GM18867 (cell line): ENCODE results near the gene AFAP1L1.
"Not testable (repeated sequence)": the region's sequence is repeated elsewhere in the genome, so short reads cannot be mapped to it uniquely, and the experiment has no call there.

Source experiments
- ATAC-seq: cut with Tn5 transposase; IDR thresholded peaks from one replicate; pipeline ENCODE4 v1.9.1; 2021; ENCODE audit warnings: mild to moderate bottlenecking, moderate library complexity; ENCODE audit not compliant: unreplicated experiment

Gene AFAP1L1

DNA sequence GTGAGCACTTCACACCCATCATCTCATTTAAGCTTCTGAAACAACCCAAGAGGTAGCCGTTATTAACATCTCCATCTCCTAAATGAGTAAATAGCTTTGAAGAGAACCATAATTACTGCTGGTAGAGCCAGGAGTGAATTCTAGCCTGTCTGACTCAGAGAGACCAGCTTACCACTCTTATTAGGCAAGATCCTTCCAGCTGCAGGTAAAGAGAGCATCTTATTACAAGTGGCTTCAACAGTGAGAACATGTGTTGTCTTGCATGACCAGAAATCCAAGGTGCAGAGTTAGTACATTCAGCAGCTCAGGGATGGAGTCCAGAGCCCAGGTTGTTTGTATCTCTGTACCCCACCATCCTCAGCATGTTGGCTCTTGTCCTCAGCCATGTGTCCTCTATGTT, 10.9 kb upstream of the AFAP1L1 start:
- ATAC-seq: no peak

- ATAC-seq: no peak
Measured at GRCh38 chr5:149261246-149261645, 10.4 kb upstream of the AFAP1L1 start.

DNA sequence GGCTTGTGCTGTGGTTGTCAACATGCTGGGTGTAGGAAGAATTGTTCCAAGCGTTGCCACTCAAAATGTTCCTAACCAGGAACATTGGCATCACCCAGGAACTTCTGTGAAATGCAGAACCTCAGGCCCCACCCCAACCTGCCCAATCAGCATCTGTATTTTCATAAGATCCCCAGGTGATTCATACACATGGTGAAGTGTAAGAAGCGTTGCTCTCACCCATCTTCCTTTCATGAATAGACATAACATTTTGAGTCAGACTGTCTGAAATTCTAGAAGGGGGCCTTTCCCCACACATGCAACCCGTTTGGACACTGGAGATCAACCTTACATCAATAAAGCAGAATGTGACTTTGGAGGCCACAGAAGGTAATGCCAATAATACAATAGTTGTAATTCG, 9.3 kb upstream of the AFAP1L1 start:
- ATAC-seq: no peak

DNA sequence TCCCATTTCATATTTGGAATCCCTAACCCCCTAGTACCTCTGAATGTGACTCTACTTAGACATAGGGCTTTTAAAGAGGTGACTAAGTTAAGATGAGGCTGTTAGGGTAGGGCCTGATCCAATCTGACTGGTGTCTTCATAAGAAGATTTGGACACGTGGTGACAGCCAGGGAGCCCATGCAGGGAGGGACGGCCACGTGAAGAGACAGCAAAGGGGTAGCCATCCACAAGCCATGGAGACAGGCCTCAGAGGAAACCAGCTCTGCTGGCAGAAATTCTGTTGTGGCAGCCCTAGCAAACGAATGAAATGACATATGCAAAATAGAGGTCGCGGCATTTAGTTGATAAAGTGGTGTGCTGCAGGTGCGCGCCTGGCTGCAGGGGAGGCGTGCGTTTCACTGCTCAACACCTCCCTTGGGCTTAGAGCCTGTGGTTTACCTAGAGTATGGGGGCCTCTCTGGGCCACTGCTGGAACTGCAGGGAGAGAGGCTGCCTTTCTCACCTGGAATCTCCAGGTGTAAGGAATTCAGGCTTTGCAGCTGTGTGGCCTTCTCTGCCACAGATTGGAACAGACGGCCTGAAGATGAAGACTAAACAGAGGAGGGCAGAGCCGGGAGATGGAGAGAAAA, 7.1 kb upstream of the AFAP1L1 start:
- peak; percentile 99 for ATAC-seq

DNA sequence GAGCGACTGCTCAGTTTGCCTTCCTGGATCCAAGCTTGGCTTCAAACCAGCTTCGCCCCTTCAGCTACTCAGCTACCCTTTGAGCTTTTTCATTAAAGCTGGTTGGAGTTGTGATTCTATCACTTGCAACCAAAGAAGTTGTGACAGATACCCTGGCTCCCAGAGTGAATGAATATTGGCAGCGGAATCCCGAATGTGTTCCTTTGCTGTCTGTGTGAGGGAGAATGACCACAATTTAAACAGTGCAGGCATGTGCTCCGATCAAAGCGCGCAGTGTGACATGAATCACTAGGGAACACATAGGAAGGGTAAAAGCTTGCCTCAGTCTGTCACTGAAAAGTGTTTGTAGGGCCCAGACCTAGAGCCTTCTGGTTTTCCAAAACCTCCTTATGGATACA, 6.6 kb upstream of the AFAP1L1 start:
- ATAC-seq: no peak

DNA sequence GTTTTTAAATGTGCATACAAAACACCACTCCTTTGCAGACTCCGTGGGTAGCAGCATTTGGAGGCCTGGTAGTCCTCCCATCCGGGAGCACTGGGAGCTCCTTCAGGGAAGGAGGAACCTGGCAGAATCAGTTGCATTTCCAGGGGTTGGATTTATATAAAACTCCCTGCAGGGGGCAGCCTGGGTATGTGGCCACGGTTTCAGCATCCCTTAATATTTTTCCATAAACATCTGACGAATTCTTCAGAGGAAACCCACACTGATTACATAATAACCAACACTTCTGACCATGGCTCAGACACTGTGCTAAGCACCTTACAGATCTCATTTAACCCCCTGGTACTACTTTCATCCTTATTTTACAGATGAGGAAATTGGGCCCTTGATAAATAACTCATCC, 6.1 kb upstream of the AFAP1L1 start:
- no peak for ATAC-seq

GRCh38 chr5:149267241-149267973, 4.3 kb upstream of the AFAP1L1 start:
- no peak for ATAC-seq

DNA sequence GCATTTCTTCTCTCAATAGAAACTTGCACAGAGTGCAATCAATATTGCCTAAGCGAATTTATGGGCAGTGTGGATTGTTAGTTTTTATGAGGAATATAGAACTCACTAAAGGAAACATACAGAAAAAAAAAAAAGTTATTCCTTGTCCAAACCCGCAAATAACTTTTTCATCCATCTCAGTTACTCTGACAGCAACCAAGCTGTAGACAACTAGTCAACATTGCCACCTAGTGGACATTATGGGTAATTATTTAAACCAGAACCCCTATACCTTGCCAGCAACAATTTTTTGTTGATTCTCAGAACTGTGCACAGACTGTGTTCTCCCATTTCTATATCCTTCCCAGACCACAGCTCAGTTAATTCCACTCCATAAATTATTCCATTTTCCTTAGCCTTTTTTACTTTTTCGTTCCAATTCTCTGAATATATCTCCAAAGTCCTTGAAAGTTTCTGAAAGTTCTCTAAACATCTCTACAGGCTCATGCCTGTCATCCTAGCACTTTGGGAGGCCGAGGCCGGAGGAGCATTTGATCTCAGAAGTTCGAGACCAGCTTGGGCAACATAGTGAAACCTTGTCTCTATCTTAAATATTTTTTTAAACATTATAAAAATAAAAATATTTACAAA, 2.6 kb upstream of the AFAP1L1 start:
- ATAC-seq: no peak

DNA sequence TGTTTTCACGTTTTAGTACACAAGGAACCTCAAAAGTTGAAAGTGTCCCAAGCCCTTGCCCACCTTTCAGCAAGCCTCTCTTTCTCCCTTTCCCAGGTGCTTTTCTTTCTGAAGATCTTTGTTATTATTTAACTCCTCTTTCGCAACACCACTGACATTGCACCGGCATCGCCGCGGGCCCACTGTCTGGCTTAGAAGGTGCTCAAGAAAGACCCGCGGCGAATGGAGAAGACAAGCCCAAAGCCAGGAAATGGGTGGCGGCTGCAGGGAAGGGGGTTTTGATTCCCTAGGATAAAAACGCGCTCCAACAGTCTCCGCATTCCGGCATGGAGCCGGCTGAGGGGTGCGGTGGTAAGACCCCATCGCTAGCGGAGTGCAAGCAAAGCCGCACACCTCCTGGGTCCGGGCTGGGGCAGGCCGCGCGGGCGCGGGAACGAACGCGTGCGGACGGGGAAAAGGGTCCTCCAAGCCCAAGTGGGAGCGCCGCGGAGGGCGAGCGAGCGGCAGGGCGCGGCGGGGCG, 404 bp upstream of the AFAP1L1 start:
- no peak for ATAC-seq

- ATAC-seq: not testable (repeated sequence)
Measured at GRCh38 chr5:149272781-149273180, 1.1 kb downstream of the AFAP1L1 start.

- ATAC-seq: no peak
Measured at GRCh38 chr5:149273237-149273636, 1.6 kb downstream of the AFAP1L1 start.

DNA sequence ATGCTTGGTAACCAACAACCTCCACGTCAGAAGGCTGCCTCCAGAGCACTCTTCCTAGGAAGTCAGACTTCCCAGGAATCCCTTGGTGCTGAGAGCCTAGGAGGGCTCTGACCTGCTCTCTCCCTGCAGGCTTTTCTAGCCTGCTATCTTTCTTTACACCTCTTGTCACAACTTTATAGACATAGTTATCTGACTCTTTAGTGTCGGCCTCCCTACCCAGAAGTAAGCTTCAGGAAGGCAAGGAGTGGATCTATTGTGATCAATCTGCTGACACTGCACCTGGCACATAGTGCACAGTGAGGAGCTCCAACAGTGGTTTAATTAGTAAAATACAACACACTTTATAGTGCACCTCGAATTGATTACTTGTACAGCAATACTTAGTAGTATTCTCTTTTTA, 2.3 kb downstream of the AFAP1L1 start:
- no peak for ATAC-seq

DNA sequence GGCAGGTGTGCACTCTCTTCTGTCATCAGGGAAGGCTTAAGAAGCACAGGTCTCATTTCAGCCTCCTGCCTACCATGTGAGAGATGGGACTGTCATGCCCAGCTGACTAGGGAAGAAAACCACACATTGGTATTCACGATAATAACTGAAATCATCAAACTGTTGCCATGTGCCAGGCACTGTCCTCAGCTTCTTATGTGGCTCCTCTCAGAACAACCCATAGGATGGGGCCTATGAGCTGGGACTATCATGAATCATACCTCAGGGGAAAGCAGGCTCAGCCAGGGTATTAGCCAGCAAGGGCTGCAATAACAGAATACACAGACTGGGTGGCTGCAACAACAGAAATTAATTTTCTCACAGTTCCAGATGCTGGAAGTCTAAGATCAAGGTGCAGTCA, 3.3 kb downstream of the AFAP1L1 start:
- ATAC-seq: no peak

GRCh38 chr5:149277801-149278200, 6.1 kb downstream of the AFAP1L1 start:
- no peak for ATAC-seq

DNA sequence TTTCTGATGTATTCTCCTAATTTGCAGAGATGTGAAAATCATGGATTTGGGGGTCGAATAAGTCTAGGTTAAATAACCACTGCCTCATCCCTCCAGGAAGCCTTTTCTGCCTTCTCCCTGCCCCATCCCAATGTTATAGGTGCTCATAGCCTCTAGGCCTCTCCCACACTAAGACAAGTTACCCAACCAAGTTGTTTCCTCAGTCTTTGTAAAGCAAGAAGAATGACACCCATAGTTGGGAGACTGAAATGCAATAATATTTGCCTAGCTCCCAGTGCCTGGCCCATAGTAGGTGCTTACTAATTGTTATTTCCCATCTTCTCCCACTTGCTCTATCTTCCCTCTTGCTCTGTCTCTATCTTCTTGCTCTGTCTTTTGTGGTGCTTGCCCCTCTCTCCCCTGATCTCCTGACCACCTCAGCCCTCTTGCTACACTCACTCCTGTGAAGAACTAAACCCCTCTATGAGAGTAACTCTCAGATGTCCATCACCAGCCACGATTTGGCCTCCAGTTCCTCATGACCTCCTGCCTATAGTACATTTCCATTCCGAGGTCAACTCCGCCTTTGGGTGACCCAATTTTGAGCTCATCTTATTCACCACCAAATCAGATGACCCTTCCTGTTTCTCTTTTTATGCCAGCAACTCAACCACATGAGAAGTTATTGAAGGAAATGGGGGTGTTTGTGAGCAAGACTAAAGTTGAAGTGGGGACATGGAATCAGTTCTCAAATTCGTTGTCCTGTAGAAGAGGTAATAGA, 7.0 kb downstream of the AFAP1L1 start:
- ATAC-seq: no peak

- no peak for ATAC-seq
Measured at GRCh38 chr5:149279661-149280060, 8.0 kb downstream of the AFAP1L1 start.

GRCh38 chr5:149280124-149280523, 8.5 kb downstream of the AFAP1L1 start:
- no peak for ATAC-seq

DNA sequence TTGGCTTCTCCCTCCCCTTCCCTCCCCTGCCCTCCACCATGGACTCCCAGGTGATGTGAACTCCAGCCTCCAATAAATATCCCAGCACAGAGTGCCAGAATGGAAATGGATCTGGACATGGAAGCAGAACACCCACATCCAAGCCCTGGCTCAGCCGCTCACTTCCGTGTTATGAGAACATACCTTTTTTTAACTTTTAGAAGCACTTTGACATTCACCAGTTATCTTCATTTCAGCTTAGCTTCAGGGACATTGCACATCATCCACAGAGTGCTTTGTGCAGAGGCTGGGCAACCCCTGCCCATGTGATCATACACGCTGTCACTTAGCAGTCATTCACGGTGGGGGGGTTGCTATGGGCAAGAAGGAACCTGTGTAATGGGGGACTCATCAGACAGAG, 9.1 kb downstream of the AFAP1L1 start:
- no peak for ATAC-seq

DNA sequence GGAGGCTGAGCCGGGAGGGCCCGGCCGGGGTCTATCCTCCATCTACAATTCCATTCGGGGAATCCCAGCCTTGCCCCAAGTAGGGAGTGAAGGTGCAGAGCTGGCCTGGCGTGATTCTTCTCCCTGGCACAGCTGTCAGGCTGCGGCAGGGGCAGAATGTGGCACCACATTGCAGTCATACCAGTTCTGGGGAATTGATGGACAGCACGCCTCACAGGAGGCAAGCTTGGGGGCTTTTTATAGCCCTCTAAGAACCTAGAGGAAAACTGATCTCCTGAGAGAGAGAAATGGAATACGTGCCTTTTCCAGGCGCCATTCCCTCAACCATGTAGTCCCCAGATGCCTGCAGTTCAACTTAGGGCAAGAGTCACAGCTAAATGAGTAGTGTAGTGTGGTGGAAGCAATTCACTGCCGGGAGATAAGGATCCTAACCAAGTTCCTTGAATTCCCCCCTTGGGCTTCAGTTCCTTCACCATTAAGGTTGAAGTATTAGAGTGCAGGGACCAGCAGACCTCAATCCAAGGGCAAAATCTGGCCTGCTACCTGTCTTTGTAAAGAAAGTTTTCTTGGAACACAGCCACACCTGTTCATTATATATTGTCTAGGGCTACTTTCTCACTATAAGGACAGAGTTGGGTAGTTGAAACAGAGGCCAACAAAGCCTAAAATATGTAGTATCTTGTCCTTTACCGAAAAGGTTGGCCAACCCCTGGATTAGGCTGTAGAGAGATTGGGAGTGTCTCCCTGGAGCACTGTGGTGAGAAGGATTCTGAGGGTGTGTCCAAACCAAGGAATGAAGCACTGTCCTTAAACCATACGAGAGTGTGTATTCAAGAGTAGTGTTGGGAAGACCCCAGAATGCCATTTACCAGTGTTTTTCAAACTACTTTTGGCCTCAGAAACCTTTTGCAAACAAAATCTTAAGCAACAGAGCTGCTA, 10.6 kb downstream of the AFAP1L1 start:
- no peak for ATAC-seq

DNA sequence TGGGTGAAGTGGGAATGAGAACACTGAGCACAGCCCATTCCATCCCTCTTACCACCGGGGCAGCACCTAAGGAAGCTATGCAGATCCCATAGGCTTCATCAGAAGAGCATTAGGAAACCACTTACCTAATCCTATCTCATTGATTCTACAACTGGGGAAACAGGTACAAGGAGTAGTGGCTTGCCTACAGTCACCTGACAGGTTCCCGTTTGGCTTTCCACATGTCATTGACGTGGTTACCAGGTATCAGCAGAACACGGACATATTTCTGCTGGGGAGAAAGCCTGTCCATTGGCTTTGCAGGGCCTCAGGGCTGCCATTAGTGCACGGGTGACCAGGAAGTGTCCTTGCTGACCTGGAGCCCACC, 11.3 kb downstream of the AFAP1L1 start:
- no peak for ATAC-seq
